Effector memory CD4-positive, alpha-beta T cell (primary cell): ENCODE results near the gene DDA1.
"Not testable (repeated sequence)": the region's sequence is repeated elsewhere in the genome, so short reads cannot be mapped to it uniquely, and the experiment has no call there.

Experiments
- DNase-seq, 3 donors: peaks; one replicate each; pipeline ENCODE4 v3.0.0-alpha.2; 2020
- H3K27ac ChIP-seq: 2 replicates; pipeline ENCODE4 v1.7.0; 2013; ENCODE audit warnings: mild to moderate bottlenecking, low read length, moderate library complexity; ENCODE audit not compliant: insufficient read depth, poor library complexity, severe bottlenecking
- H3K27me3 ChIP-seq: replicated peaks from 2 replicates; pipeline ENCODE4 v1.7.0; 2013; ENCODE audit warnings: mild to moderate bottlenecking, low read length; ENCODE audit not compliant: insufficient read depth, control insufficient read depth, poor library complexity, severe bottlenecking
- H3K36me3 ChIP-seq: 2 replicates; pipeline ENCODE4 v1.7.0; 2013; ENCODE audit warnings: mild to moderate bottlenecking, low read length, moderate library complexity; ENCODE audit not compliant: control insufficient read depth, insufficient read depth
- H3K4me1 ChIP-seq: 2 replicates; pipeline ENCODE4 v1.7.0; 2013; ENCODE audit warnings: low read length, mild to moderate bottlenecking; ENCODE audit not compliant: control insufficient read depth, insufficient read depth, poor library complexity, severe bottlenecking
- H3K4me3 ChIP-seq: 2 replicates; pipeline ENCODE4 v1.7.0; 2013; ENCODE audit warnings: low read length, low read depth, mild to moderate bottlenecking; ENCODE audit not compliant: insufficient read depth, poor library complexity, severe bottlenecking
- H3K9me3 ChIP-seq: 2 replicates; pipeline ENCODE4 v1.7.0; 2013; ENCODE audit warnings: mild to moderate bottlenecking, low read length, moderate library complexity; ENCODE audit not compliant: control insufficient read depth

Gene DDA1

GRCh38 chr19:17359905-17360800 lies 50.8 kb downstream of the DDA1 start:
- no peak for DNase-seq
- H3K9me3 ChIP-seq: no peaks in the 10 kb centered on the region
- H3K4me1 ChIP-seq: no peaks in the 10 kb centered on the region

GRCh38 chr19:17363852-17364605 lies 54.7 kb downstream of the DDA1 start:
- not testable (repeated sequence) for H3K36me3 ChIP-seq, H3K4me3 ChIP-seq, H3K27ac ChIP-seq, H3K4me1 ChIP-seq, DNase-seq, H3K27me3 ChIP-seq, H3K9me3 ChIP-seq

More at GRCh38 chr19:17359905-17360800, 50.8 kb downstream of the DDA1 start:
- no peak overlapping the region for H3K4me3 ChIP-seq
- no peaks in the 10 kb centered on the region for H3K27me3 ChIP-seq
- no peak overlapping the region for H3K27ac ChIP-seq
- no peaks in the 10 kb centered on the region for H3K36me3 ChIP-seq

DNA sequence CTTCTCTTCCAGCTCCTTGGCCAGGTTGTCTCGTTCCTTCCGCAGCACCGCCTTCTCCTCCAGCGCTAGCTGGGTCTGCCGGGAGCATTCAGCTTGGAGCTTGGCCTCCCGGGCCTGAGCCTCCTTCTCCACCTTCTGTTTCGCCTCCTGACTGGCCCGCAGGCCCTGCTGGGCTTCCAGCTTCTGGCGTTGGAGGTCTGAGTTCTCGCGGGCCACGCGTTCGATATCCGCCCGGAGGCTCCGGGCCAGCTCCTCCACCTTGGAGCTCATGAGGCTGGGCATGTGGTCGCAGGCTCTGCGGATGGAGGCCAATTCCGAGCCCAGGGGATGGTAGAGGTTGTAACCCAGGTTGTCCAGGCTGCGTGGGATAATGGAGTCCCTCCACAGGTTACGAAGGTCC lies 56.0 kb downstream of the DDA1 start:
- Histone ChIP-seq H3K4me1 (no peaks in the 10 kb centered on the region), H3K27ac (no peak overlapping the region), H3K36me3 (no peaks in the 10 kb centered on the region), H3K9me3 (no peaks in the 10 kb centered on the region), H3K27me3 (no peaks in the 10 kb centered on the region), H3K4me3 (no peak overlapping the region)
- DNase-seq: no peak

DNA sequence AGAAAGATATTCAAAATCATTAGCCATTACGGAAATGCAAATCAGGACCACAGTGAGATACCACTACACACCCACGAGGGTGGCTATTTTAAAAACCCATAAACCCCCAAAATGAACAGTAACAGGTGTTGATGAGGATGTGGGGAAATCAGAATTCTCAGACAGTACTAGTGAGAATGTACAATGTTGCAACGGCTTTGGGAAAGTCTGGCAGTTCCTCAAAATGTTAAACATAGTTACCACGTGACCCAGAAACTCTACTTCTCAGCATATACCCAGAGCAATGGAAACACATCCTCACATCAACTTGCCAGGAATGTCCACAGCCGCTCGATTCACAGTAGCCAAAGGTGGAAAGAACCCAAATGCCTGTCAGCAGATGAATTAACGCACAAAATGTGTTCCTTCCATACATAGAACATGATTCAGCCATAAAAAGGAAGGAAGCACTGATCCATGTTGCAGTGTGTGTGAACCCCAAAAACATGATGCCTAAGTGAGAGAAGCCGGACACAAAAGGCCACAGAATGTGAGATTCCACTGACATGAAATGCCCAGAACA lies 60.7 kb downstream of the DDA1 start:
- H3K4me3 ChIP-seq: no peak overlapping the region
- no peak for DNase-seq

More for the DNA sequence above, 60.7 kb downstream of the DDA1 start:
- Histone ChIP-seq H3K36me3 (no peaks in the 10 kb centered on the region), H3K4me1 (no peaks in the 10 kb centered on the region), H3K27ac (no peak overlapping the region), H3K9me3 (no peaks in the 10 kb centered on the region), H3K27me3 (no peaks in the 10 kb centered on the region)
